Bronchial epithelial cell (primary cell): ENCODE results near the gene RADIL. TPM values are rescaled to one million over a fixed set of nuclear protein-coding genes. Genes with fewer than 3 reads are reported as not detected.

Source experiments
- DNase-seq: peaks from one replicate; pipeline ENCODE4 v3.0.0-alpha.2; 2010; ENCODE audit warnings: low read depth
- FAIRE-seq: peaks from 2 replicates; lab custom pipeline; 2011; peaks lifted over from hg19 to GRCh38; lab: Jason Lieb, UNC
- H3K27me3 ChIP-seq: 2 replicates; pipeline ENCODE4 v1.5.1; 2011; ENCODE audit warnings: low read length; ENCODE audit not compliant: control insufficient read depth, insufficient read depth
- H3K36me3 ChIP-seq: 2 replicates; pipeline ENCODE4 v1.5.1; 2011; ENCODE audit warnings: low read length; ENCODE audit not compliant: control insufficient read depth, insufficient read depth
- H3K4me3 ChIP-seq: 2 replicates; pipeline ENCODE4 v1.5.1; 2011; ENCODE audit warnings: mild to moderate bottlenecking, low read depth, low read length, control low read depth
- CTCF ChIP-seq: IDR thresholded peaks from 2 replicates; pipeline ENCODE4 v1.5.1; 2011; ENCODE audit warnings: mild to moderate bottlenecking, moderate library complexity, low read length, control low read depth, inconsistent platforms; ENCODE audit not compliant: insufficient read depth, severe bottlenecking
- total RNA-seq: library from RNA; depleted of rRNA; stranded (reverse); fragments of >200 nt; gene quantifications from 2 replicates; pipeline ENCODE4 v1.2.1, GENCODE V29; 2014

RADIL gene
- total RNA-seq, 1 donor from 2014 or later: under 0.01 TPM

- FAIRE-seq: no peak
- no peaks in the 10 kb centered on the region for H3K36me3 ChIP-seq
- TF ChIP-seq CTCF: no peak
- H3K4me3 ChIP-seq: no peak overlapping the region
- no peaks in the 10 kb centered on the region for H3K27me3 ChIP-seq
- DNase-seq: no peak
Observed at GRCh38 chr7:4834601-4835397, 48.7 kb downstream of the RADIL start.

GRCh38 chr7:4833691-4834600 is 49.6 kb downstream of the RADIL start:
- FAIRE-seq (no peak), DNase-seq (no peak)
- Histone ChIP-seq H3K36me3 (no peaks in the 10 kb centered on the region), H3K4me3 (no peak overlapping the region), H3K27me3 (no peaks in the 10 kb centered on the region)
- no peak for TF ChIP-seq CTCF

- no peak for DNase-seq
- TF ChIP-seq CTCF: no peak
- Histone ChIP-seq H3K27me3 (no peaks in the 10 kb centered on the region), H3K36me3 (no peaks in the 10 kb centered on the region), H3K4me3 (no peak overlapping the region)
- FAIRE-seq: no peak
Observed at GRCh38 chr7:4833176-4833575, 50.3 kb downstream of the RADIL start.

- no peaks in the 10 kb centered on the region for H3K27me3 ChIP-seq
- TF ChIP-seq CTCF: no peak
- H3K4me3 ChIP-seq: no peak overlapping the region
- no peaks in the 10 kb centered on the region for H3K36me3 ChIP-seq
- DNase-seq (no peak), FAIRE-seq (no peak)
Observed at GRCh38 chr7:4832711-4833110, 50.8 kb downstream of the RADIL start.

GRCh38 chr7:4831723-4832495 is 51.6 kb downstream of the RADIL start:
- no peak for TF ChIP-seq CTCF
- DNase-seq: no peak

More at GRCh38 chr7:4831723-4832495, 51.6 kb downstream of the RADIL start:
- H3K36me3 ChIP-seq: no peaks in the 10 kb centered on the region
- FAIRE-seq: no peak
- no peak overlapping the region for H3K4me3 ChIP-seq
- H3K27me3 ChIP-seq: no peaks in the 10 kb centered on the region
